Measurements from ENCODE around the gene HNRNPC. TPM values are rescaled to one million over a fixed set of nuclear protein-coding genes. Genes with fewer than 3 reads are reported as not detected.
"Not testable (repeated sequence)": the region's sequence is repeated elsewhere in the genome, so short reads cannot be mapped to it uniquely, and the experiment has no call there.

Gene HNRNPC
- total RNA-seq, 4 donors from 2014 or later = 260 to 396 (median 292) TPM

DNA sequence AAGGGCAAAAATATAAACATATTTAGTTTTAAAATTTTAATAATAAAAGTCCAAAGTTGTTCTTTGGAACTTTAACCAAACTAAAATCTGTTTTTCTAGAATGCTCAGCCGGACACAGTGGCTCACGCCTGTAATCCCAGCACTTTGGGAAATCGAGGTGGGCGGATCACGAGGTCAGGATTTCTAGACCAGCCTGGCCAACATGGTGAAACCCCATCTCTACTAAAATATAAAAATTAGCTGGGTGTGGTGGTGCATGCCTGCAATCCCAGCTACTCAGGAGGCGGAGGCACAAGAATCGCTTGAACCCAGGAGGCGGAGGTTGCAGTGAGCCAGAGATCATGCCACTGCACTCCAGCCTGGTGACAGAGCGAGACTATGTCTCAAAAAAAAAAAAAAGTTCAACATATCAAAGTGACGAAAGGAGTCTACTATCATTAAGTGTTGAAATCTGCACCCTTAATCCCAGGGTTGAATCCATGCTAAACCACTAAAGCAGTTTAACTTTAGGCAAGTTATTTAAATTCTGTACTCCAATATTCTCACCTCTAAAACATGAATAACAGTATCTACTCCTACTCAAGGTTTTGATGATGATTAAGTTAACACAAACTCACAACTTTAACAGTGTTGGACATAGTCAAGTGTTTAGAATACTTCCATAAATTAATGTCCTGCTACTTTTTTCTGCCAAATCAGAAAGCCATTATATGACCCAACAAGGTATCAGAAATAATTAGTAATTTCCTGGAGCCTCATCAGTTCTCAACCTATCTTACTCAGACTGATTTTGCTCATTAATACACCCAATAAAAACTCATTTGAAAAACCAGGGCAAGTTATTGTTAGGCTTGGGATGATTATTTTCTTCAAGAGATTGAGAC, 11.0 kb downstream of the HNRNPC start:
- Histone ChIP-seq H3K4me3 (peak overlapping the region in 1 of 4 donors; percentile 1), H3K36me3 (peaks cover 10 to 72% (median 42%) of the 10 kb centered on the region in 4 donors), H3K27ac (replicated peaks in 1 of 4) (no peak overlapping the region), H3K4me1 (peaks cover 80 to 96% (median 91%) of the 10 kb centered on the region in 4 donors), H3K27me3 (no peaks in the 10 kb centered on the region), H3K9me3 (no peaks in the 10 kb centered on the region)
- intact Hi-C loops (cut with DNase I) = no loop called here
- DNase-seq (ENCODE audit: extremely low spot score) = no peak
- TF ChIP-seq EP300 (IDR thresholded peaks at IDR 0.05) = no peak
- no peak for TF ChIP-seq POLR2AphosphoS5 (IDR thresholded peaks at IDR 0.05)
- TF ChIP-seq, protein P1, sequence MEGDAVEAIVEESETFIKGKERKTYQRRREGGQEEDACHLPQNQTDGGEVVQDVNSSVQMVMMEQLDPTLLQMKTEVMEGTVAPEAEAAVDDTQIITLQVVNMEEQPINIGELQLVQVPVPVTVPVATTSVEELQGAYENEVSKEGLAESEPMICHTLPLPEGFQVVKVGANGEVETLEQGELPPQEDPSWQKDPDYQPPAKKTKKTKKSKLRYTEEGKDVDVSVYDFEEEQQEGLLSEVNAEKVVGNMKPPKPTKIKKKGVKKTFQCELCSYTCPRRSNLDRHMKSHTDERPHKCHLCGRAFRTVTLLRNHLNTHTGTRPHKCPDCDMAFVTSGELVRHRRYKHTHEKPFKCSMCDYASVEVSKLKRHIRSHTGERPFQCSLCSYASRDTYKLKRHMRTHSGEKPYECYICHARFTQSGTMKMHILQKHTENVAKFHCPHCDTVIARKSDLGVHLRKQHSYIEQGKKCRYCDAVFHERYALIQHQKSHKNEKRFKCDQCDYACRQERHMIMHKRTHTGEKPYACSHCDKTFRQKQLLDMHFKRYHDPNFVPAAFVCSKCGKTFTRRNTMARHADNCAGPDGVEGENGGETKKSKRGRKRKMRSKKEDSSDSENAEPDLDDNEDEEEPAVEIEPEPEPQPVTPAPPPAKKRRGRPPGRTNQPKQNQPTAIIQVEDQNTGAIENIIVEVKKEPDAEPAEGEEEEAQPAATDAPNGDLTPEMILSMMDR (IDR thresholded peaks at IDR 0.05) = no peak
- TF ChIP-seq POLR2A (IDR thresholded peaks at IDR 0.05; ENCODE audit: low read depth) = no peak
- WGBS = 81% methylated on average over 10 of the region's 10 CpGs

DNA sequence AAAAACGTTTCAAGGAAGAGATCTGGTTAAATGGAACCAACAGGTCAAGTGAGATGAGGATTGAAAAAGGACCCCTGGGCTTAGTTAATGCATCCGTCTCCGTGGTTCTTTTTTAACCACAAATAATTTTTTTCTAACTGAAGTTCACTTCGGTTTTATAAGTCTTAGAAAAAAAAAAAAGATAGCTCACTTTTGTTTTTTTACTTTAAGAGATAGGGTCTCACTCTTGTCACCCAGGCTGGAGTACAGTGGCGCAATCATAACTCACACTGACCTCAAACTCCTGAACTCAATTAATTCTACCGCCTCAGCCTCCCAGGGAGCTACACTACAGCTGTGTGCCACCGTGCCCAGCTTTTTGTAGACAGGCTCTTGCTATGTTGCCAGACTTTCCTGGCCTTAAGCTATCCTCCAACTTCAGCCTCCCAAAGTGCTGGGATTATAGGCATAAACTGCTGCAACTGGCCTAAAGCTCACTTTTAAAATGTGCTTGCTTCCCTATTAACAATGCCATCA, 11.8 kb downstream of the HNRNPC start:
- WGBS = 39% methylated on average over 7 of the region's 7 CpGs
- no peaks in the 10 kb centered on the region for H3K9me3 ChIP-seq
- intact Hi-C loops (cut with DNase I) = no loop called here
- H3K4me3 ChIP-seq = peak overlapping the region in 1 of 4 donors; percentile 1
- no peaks in the 10 kb centered on the region for H3K27me3 ChIP-seq
- peaks cover 73 to 91% (median 89%) of the 10 kb centered on the region in 4 donors for H3K4me1 ChIP-seq
- TF ChIP-seq EP300 (IDR thresholded peaks at IDR 0.05) (no peak), POLR2AphosphoS5 (IDR thresholded peaks at IDR 0.05) (no peak), POLR2A (IDR thresholded peaks at IDR 0.05; ENCODE audit: low read depth) (no peak)
- TF ChIP-seq, protein P1 (IDR thresholded peaks at IDR 0.05) = no peak
- no peak for DNase-seq (ENCODE audit: extremely low spot score)
- H3K36me3 ChIP-seq = peaks cover 10 to 75% (median 41%) of the 10 kb centered on the region in 4 donors
- no peak overlapping the region for H3K27ac ChIP-seq (replicated peaks in 1 of 4)

DNA sequence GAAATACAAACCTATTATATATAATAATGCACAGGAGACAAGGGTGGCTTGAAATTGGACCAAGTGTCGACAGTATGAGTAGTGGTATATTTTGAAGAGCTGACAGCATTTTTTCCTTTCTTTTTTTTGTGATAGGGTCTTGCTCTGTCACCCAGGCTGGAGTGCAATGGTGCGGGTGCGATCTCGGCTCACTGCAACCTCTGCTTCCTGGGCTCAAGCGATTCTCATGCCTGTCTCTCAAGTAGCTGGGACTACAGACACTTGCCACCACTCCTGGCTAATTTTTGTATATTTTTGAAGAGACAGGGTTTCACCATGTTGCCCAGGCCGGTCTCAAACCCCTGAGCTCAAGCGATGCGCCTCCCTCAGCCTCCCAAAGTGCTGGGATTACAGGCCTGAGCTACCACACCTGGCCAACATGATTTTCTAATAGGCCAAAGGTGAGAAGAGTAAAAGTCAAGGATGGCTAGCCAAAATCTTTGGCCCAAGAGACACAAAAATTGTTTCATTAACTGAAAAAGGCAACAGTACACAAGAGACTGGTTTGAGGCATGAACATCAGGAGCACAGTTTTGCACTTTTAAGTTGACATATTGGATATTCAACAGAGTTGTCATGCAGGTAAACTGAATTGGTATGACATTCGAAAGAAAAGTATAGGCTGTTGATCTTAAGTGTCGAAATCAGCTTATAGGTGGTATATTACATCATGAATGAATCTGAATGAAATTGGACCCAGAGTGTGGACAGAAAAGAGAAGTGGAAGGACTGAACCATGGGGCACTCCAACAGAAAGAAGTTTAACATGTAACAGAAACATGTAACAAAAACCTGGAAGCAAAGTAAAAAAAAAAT, 12.5 kb downstream of the HNRNPC start:
- H3K4me3 ChIP-seq = no peak overlapping the region
- no peak for TF ChIP-seq POLR2A (IDR thresholded peaks at IDR 0.05; ENCODE audit: low read depth)
- no peak for TF ChIP-seq POLR2AphosphoS5 (IDR thresholded peaks at IDR 0.05)
- TF ChIP-seq, protein P1 (IDR thresholded peaks at IDR 0.05) = no peak
- no peak for TF ChIP-seq EP300 (IDR thresholded peaks at IDR 0.05)
- intact Hi-C loops (cut with DNase I) = no loop called here
- no peak overlapping the region for H3K27ac ChIP-seq (replicated peaks in 1 of 4)
- H3K36me3 ChIP-seq = peaks cover 9 to 73% (median 39%) of the 10 kb centered on the region in 4 donors
- peaks cover 66 to 89% (median 88%) of the 10 kb centered on the region in 4 donors for H3K4me1 ChIP-seq
- 94% methylated on average over 10 of the region's 10 CpGs for WGBS
- no peak for DNase-seq (ENCODE audit: extremely low spot score)
- H3K27me3 ChIP-seq = no peaks in the 10 kb centered on the region
- H3K9me3 ChIP-seq = no peaks in the 10 kb centered on the region

DNA sequence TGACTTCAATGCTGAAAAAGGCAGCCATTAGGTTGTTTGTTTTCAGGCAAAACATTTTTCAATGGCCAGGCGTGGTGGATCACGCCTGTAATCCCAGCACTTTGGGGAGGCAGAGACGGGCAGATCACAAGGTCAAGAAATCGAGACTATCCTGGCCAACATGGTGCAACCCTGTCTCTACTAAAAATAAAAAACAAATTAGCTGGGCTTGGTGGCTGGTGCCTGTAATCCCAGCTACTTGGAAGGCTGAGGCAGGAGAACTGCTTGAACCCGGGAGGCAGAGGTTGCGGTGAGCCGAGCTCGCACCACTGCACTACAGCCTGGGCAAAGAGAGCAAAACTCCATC, 13.2 kb downstream of the HNRNPC start:
- 88% methylated on average over 8 of the region's 8 CpGs for WGBS
- H3K27me3 ChIP-seq; H3K4me3 ChIP-seq; H3K27ac ChIP-seq (replicated peaks in 1 of 4); intact Hi-C loops (cut with DNase I); H3K9me3 ChIP-seq; DNase-seq (ENCODE audit: extremely low spot score): not testable (repeated sequence)
- Histone ChIP-seq H3K4me1 (peaks cover 59 to 87% (median 84%) of the 10 kb centered on the region in 4 donors), H3K36me3 (peaks cover 8 to 72% (median 41%) of the 10 kb centered on the region in 4 donors)

Measured in esophagus muscularis mucosa (tissue), 4 donors.